ENCODE data around the gene SLC22A3.
"Not testable (repeated sequence)": the region's sequence is repeated elsewhere in the genome, so short reads cannot be mapped to it uniquely, and the experiment has no call there.

SLC22A3 gene

DNA sequence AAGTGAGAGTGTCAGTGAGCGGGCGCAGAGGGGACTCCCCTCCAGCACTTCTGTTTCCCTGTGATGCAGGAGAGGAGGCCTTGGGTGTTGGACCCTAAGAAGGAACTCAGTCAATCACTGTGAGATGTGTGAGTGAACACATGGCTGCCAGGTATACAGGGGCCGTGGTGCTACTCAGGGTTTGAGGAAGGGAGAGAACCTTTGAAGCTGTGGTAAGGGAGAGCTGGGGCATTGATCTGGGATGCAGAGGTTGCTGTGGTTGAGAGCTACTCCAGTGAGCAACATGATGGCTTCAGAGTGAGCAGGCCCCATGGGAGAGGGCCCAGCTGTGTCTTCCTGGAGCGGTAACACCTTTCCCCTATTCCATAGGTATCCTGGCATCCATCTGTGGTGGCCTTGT, 99.2 kb downstream of the SLC22A3 start:
- no peak for DNase-seq (ENCODE audit: low read depth)
- TF ChIP-seq CTCF (IDR thresholded peaks at IDR 0.05; ENCODE audit: control insufficient read depth, extremely low read depth, insufficient read depth), result no peak
- H3K4me3 ChIP-seq (ENCODE audit: low read depth, low read length), result no peak overlapping the region

DNA sequence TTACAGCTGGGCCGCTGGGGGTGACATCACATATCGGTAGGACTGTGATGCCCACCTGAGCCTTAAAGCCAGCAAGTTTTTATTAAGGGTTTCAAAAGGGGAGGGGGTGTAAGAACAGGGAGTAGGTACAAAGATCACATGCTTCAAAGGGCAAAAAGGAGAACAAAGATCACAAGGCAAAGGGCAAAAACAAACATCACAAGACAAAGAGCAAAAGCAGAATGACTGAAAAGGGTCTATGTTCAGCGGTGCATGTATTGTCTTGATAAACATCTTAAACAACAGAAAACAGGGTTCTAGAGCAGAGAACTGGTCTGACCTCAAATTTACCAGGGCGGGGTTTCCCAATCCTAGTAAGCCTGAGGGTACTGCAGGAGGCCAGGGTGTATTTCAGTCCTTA, 101.6 kb downstream of the SLC22A3 start:
- not testable (repeated sequence) for H3K4me3 ChIP-seq (ENCODE audit: low read depth, low read length)

DNA sequence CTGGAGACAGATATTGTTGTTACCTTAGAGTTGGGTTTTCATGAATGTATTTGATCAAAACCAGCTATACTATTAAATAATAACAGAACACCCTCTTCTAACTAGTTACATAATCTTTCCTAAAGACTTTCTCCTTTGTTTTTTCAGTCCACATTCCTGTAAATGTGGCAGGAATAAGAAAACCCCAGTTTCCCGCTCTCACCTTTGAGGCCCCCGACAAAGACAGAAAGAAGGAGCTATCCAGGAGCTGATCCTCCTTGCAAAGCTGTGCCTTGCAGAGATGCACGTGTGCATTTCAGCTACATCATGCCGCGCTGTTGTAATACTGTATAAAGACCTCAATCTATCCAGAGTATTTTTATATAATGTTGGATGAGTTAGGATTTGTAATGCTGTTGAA, 102.7 kb downstream of the SLC22A3 start:
- no peak for DNase-seq (ENCODE audit: low read depth)
- no peak overlapping the region for H3K4me3 ChIP-seq (ENCODE audit: low read depth, low read length)
- TF ChIP-seq CTCF (IDR thresholded peaks at IDR 0.05; ENCODE audit: control insufficient read depth, extremely low read depth, insufficient read depth), result no peak

More for the DNA sequence above, 101.6 kb downstream of the SLC22A3 start:
- DNase-seq (ENCODE audit: low read depth), result not testable (repeated sequence)

- TF ChIP-seq CTCF (IDR thresholded peaks at IDR 0.05; ENCODE audit: control insufficient read depth, extremely low read depth, insufficient read depth), result no peak
- DNase-seq (ENCODE audit: low read depth), result peak; percentile 37
- no peak overlapping the region for H3K4me3 ChIP-seq (ENCODE audit: low read depth, low read length)
Observed at GRCh38 chr6:160454303-160454702, 106.1 kb downstream of the SLC22A3 start.

GRCh38 chr6:160455081-160455480, 106.9 kb downstream of the SLC22A3 start:
- TF ChIP-seq CTCF (IDR thresholded peaks at IDR 0.05; ENCODE audit: control insufficient read depth, extremely low read depth, insufficient read depth), result no peak
- no peak for DNase-seq (ENCODE audit: low read depth)
- no peak overlapping the region for H3K4me3 ChIP-seq (ENCODE audit: low read depth, low read length)

DNA sequence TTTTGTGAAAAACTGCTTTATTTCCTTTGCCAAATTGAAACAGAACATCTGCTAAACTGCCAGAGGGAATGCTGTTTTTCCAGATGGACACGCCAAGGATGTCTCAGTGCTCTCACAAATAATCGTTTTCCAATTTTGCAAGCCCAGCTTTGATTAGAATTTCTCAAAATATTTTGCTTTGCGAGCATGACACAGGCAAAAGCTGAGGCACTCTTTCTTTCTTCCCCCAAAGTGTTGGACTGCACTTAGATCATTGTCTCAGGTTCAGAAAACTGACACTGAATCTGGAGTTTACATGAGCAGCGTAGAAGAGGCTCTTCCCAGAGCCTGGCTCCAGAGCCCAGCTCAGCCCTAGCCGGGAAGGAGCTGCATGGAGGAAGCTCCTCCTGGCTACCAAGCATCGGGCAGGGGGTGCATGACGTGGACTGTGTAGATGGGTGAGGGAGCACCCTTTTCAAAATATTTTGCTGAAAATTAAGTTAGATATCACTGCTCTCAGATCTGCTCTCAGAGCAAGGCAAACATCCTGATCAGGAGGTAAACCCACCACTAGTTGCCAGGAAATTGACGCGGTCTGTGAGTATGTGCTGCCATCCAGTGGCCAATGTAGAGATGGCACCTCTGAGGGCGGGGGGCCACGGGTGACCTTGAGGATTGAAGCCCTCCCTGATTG, 107.5 kb downstream of the SLC22A3 start:
- DNase-seq (ENCODE audit: low read depth), result peak; percentile 61
- peak; percentile 92 for TF ChIP-seq CTCF (IDR thresholded peaks at IDR 0.05; ENCODE audit: control insufficient read depth, extremely low read depth, insufficient read depth)
- H3K4me3 ChIP-seq (ENCODE audit: low read depth, low read length), result peak overlapping the region; percentile 7; the same call in 1 of the 2 replicates

- TF ChIP-seq CTCF (IDR thresholded peaks at IDR 0.05; ENCODE audit: control insufficient read depth, extremely low read depth, insufficient read depth), result no peak
- no peak for DNase-seq (ENCODE audit: low read depth)
- H3K4me3 ChIP-seq (ENCODE audit: low read depth, low read length), result no peak overlapping the region
Observed at GRCh38 chr6:160456214-160456546, 108.0 kb downstream of the SLC22A3 start.
